Measurements from ENCODE around the gene EFL1.
"Not testable (repeated sequence)": the region's sequence is repeated elsewhere in the genome, so short reads cannot be mapped to it uniquely, and the experiment has no call there.

The EFL1 gene

DNA sequence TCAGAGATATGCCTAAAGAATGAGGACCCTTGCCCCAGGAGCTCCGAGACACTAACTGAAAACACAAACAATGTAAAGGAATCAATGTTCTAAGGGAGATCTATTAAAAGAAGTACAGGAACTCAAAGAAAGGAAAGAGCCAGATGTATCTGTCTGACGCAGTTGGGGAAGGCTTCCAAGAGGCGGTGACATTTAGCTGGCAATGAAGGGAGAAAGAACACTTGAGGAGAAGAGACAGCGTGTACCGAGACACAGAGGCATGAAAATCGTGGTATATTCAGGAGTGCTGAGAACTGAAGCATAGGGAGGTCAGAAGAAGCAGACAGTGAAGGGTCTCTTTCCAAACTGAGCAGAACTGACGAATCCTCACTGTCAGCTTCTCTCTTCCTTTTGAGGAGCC lies 66.7 kb downstream of the EFL1 start:
- WGBS: 91% methylated on average over 5 of the region's 7 CpGs
- H3K14ac ChIP-seq (ENCODE audit: low read length in 2 of 2): not testable (repeated sequence)

DNA sequence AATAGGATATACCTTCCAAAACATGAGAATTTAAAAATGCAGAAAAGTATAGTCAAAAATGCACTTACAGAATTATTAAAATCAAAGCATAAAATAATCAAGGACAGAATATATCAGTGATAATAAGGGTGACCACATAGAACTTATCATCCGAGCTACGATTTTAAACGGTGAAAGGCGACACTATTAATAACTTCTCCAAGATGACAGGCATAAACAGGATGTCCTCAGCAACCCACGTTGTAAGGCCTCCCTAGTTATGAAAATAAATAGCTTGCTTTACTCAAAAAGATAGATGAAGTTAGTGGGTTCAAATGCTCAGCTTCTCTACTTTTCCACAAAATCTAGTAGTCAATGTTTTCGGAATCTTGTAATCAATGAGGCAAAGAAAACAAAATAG lies 68.0 kb downstream of the EFL1 start:
- H3K27me3 ChIP-seq (ENCODE audit: control insufficient read depth in 1 of 2, insufficient read depth in 1 of 2, low read length in 2 of 2); H4K91ac ChIP-seq (ENCODE audit: low read length); H3K36me3 ChIP-seq (ENCODE audit: control insufficient read depth in 1 of 2, insufficient read depth in 2 of 2, low read depth in 1 of 2, low read length in 2 of 2); H3K4me3 ChIP-seq (ENCODE audit: insufficient read depth in 1 of 2, low read depth in 1 of 2, low read length in 2 of 2); H2BK12ac ChIP-seq (ENCODE audit: low read length in 2 of 2); H3K14ac ChIP-seq (ENCODE audit: low read length in 2 of 2); H2BK15ac ChIP-seq (ENCODE audit: low read depth, poor library complexity, severe bottlenecking); H2BK5ac ChIP-seq (ENCODE audit: low read depth, low read length, poor library complexity, severe bottlenecking); H2AK5ac ChIP-seq (ENCODE audit: low read length, severe bottlenecking); H3K4ac ChIP-seq (ENCODE audit: low read depth in 1 of 2, low read length in 2 of 2); H3K79me1 ChIP-seq (replicated peaks; ENCODE audit: low read length, poor library complexity, severe bottlenecking); H4K8ac ChIP-seq (ENCODE audit: low read length); H2AFZ ChIP-seq (ENCODE audit: low read depth, low read length); H3K23ac ChIP-seq (ENCODE audit: low read length in 2 of 2); H2BK120ac ChIP-seq (ENCODE audit: low read depth, low read length); H3K9ac ChIP-seq (ENCODE audit: low read length); H3K4me1 ChIP-seq (ENCODE audit: control insufficient read depth, insufficient read depth, low read depth, low read length); H3K27ac ChIP-seq (ENCODE audit: low read length, poor library complexity, severe bottlenecking); H3K4me2 ChIP-seq (ENCODE audit: low read length, poor library complexity, severe bottlenecking); H3K18ac ChIP-seq (ENCODE audit: low read depth in 1 of 2, low read length in 2 of 2); H3K9me3 ChIP-seq (ENCODE audit: control insufficient read depth, low read length); DNase-seq: not testable (repeated sequence)
- WGBS: 94% methylated on average over 4 of the region's 6 CpGs

More for the DNA sequence above, 66.7 kb downstream of the EFL1 start:
- not testable (repeated sequence) for H2BK12ac ChIP-seq (ENCODE audit: low read length in 2 of 2); H2AK5ac ChIP-seq (ENCODE audit: low read length, severe bottlenecking); H3K4ac ChIP-seq (ENCODE audit: low read depth in 1 of 2, low read length in 2 of 2); H3K4me1 ChIP-seq (ENCODE audit: control insufficient read depth, insufficient read depth, low read depth, low read length); H3K36me3 ChIP-seq (ENCODE audit: control insufficient read depth in 1 of 2, insufficient read depth in 2 of 2, low read depth in 1 of 2, low read length in 2 of 2); H4K8ac ChIP-seq (ENCODE audit: low read length); H2BK15ac ChIP-seq (ENCODE audit: low read depth, poor library complexity, severe bottlenecking); H3K27me3 ChIP-seq (ENCODE audit: control insufficient read depth in 1 of 2, insufficient read depth in 1 of 2, low read length in 2 of 2); H2BK5ac ChIP-seq (ENCODE audit: low read depth, low read length, poor library complexity, severe bottlenecking); H3K18ac ChIP-seq (ENCODE audit: low read depth in 1 of 2, low read length in 2 of 2); H3K4me3 ChIP-seq (ENCODE audit: insufficient read depth in 1 of 2, low read depth in 1 of 2, low read length in 2 of 2); H3K23ac ChIP-seq (ENCODE audit: low read length in 2 of 2); H3K9me3 ChIP-seq (ENCODE audit: control insufficient read depth, low read length); H4K91ac ChIP-seq (ENCODE audit: low read length); H3K79me1 ChIP-seq (replicated peaks; ENCODE audit: low read length, poor library complexity, severe bottlenecking); H2BK120ac ChIP-seq (ENCODE audit: low read depth, low read length); H3K4me2 ChIP-seq (ENCODE audit: low read length, poor library complexity, severe bottlenecking); H3K27ac ChIP-seq (ENCODE audit: low read length, poor library complexity, severe bottlenecking); H3K9ac ChIP-seq (ENCODE audit: low read length); H2AFZ ChIP-seq (ENCODE audit: low read depth, low read length); DNase-seq

DNA sequence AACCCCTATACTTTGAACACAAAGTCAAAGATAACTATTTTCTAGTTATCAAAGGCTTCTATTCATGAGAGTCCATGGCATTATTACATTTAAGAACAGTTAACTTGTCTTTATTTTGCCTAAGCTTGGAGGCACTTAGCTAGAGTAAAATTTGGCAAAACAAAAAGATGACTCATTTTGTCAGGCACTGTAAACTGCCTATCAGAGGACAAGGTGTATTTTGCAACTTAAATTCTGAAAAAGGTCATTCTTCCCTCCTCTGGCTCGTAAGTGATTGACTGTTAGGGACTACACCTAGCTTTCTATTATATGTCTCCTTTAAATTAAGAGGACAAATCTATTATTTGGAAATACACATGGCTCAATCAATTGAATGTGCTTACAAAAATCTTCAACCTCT lies 69.1 kb downstream of the EFL1 start:
- H3K4me1 ChIP-seq (ENCODE audit: control insufficient read depth, insufficient read depth, low read depth, low read length); H3K23ac ChIP-seq (ENCODE audit: low read length in 2 of 2); H2AK5ac ChIP-seq (ENCODE audit: low read length, severe bottlenecking); H3K4ac ChIP-seq (ENCODE audit: low read depth in 1 of 2, low read length in 2 of 2); H3K79me1 ChIP-seq (replicated peaks; ENCODE audit: low read length, poor library complexity, severe bottlenecking); H2BK12ac ChIP-seq (ENCODE audit: low read length in 2 of 2); H3K36me3 ChIP-seq (ENCODE audit: control insufficient read depth in 1 of 2, insufficient read depth in 2 of 2, low read depth in 1 of 2, low read length in 2 of 2); H3K27me3 ChIP-seq (ENCODE audit: control insufficient read depth in 1 of 2, insufficient read depth in 1 of 2, low read length in 2 of 2); H3K14ac ChIP-seq (ENCODE audit: low read length in 2 of 2); DNase-seq; H3K18ac ChIP-seq (ENCODE audit: low read depth in 1 of 2, low read length in 2 of 2); H2BK120ac ChIP-seq (ENCODE audit: low read depth, low read length); H3K4me3 ChIP-seq (ENCODE audit: insufficient read depth in 1 of 2, low read depth in 1 of 2, low read length in 2 of 2); H3K27ac ChIP-seq (ENCODE audit: low read length, poor library complexity, severe bottlenecking); H3K9me3 ChIP-seq (ENCODE audit: control insufficient read depth, low read length); H4K91ac ChIP-seq (ENCODE audit: low read length); H2BK5ac ChIP-seq (ENCODE audit: low read depth, low read length, poor library complexity, severe bottlenecking); H4K8ac ChIP-seq (ENCODE audit: low read length); H3K4me2 ChIP-seq (ENCODE audit: low read length, poor library complexity, severe bottlenecking); H2AFZ ChIP-seq (ENCODE audit: low read depth, low read length); H3K9ac ChIP-seq (ENCODE audit: low read length); H2BK15ac ChIP-seq (ENCODE audit: low read depth, poor library complexity, severe bottlenecking): not testable (repeated sequence)
- no CpG with 5 or more reads among the region's 1 CpG for WGBS

DNA sequence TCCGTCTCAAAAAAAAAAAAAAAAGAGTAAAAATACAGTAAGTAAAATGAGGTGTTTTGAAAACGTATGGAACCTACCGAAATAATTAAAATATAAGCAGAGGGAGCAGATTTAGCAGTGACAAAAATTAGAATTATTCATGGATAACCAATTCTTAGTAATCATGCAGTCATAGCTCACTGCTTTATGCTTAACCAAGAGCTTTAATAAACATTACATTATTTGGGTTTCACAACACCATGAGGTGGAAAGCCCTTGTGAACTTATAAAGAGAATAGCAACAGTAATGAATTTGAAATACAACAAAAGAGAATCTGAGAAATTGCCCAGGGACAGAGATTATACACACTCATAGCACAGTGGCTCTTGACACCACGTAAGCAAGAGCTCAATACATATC lies 70.1 kb downstream of the EFL1 start:
- H3K4ac ChIP-seq (ENCODE audit: low read depth in 1 of 2, low read length in 2 of 2); H2BK12ac ChIP-seq (ENCODE audit: low read length in 2 of 2): not testable (repeated sequence)

More for the DNA sequence above, 70.1 kb downstream of the EFL1 start:
- H3K4me1 ChIP-seq (ENCODE audit: control insufficient read depth, insufficient read depth, low read depth, low read length); H2BK5ac ChIP-seq (ENCODE audit: low read depth, low read length, poor library complexity, severe bottlenecking); H3K4me3 ChIP-seq (ENCODE audit: insufficient read depth in 1 of 2, low read depth in 1 of 2, low read length in 2 of 2); H3K79me1 ChIP-seq (replicated peaks; ENCODE audit: low read length, poor library complexity, severe bottlenecking); H3K36me3 ChIP-seq (ENCODE audit: control insufficient read depth in 1 of 2, insufficient read depth in 2 of 2, low read depth in 1 of 2, low read length in 2 of 2); H3K27me3 ChIP-seq (ENCODE audit: control insufficient read depth in 1 of 2, insufficient read depth in 1 of 2, low read length in 2 of 2); H3K4me2 ChIP-seq (ENCODE audit: low read length, poor library complexity, severe bottlenecking); H3K23ac ChIP-seq (ENCODE audit: low read length in 2 of 2); H3K14ac ChIP-seq (ENCODE audit: low read length in 2 of 2); H3K18ac ChIP-seq (ENCODE audit: low read depth in 1 of 2, low read length in 2 of 2); H2AFZ ChIP-seq (ENCODE audit: low read depth, low read length); H3K27ac ChIP-seq (ENCODE audit: low read length, poor library complexity, severe bottlenecking); H2BK120ac ChIP-seq (ENCODE audit: low read depth, low read length); H2AK5ac ChIP-seq (ENCODE audit: low read length, severe bottlenecking); H4K8ac ChIP-seq (ENCODE audit: low read length); DNase-seq; H4K91ac ChIP-seq (ENCODE audit: low read length); H3K9me3 ChIP-seq (ENCODE audit: control insufficient read depth, low read length); H2BK15ac ChIP-seq (ENCODE audit: low read depth, poor library complexity, severe bottlenecking); H3K9ac ChIP-seq (ENCODE audit: low read length): not testable (repeated sequence)
- 100% methylated on average over 1 of the region's 4 CpGs for WGBS
